WERI-Rb-1 (cell line): Measurements from ENCODE around the gene GMDS.

Experiments used
- DNase-seq: peaks from one replicate; pipeline ENCODE4 v3.0.0-alpha.2; 2020
- H3K27ac ChIP-seq: fragments of 250-450 bp; sonication (Bioruptor Pico); 2 replicates; pipeline ENCODE4 v1.5.1; 2020; ENCODE audit warnings: mild to moderate bottlenecking, moderate library complexity
- H3K27me3 ChIP-seq: fragments of 250-450 bp; sonication (Bioruptor Pico); 2 replicates; pipeline ENCODE4 v1.5.1; 2021; ENCODE audit warnings: mild to moderate bottlenecking, low read depth, moderate library complexity; ENCODE audit not compliant: insufficient read depth, severe bottlenecking
- H3K36me3 ChIP-seq: fragments of 250-450 bp; sonication (Bioruptor Pico); 2 replicates; pipeline ENCODE4 v1.5.1; 2020; ENCODE audit warnings: mild to moderate bottlenecking, moderate library complexity
- H3K4me3 ChIP-seq: 2 replicates; pipeline ENCODE4 v1.5.1; 2011; ENCODE audit warnings: low read depth, mild to moderate bottlenecking, control low read depth, low read length
- H3K9me3 ChIP-seq: fragments of 250-450 bp; sonication (Bioruptor Pico); 2 replicates; pipeline ENCODE4 v1.5.1; 2021; ENCODE audit warnings: mild to moderate bottlenecking, moderate library complexity; ENCODE audit not compliant: severe bottlenecking
- TF ChIP-seq, protein P1 (sequence below): IDR thresholded peaks from 2 replicates; pipeline ENCODE4 v1.5.1; 2011; ENCODE audit warnings: low read depth, mild to moderate bottlenecking, control low read depth, inconsistent platforms, low read length

GMDS gene

DNA sequence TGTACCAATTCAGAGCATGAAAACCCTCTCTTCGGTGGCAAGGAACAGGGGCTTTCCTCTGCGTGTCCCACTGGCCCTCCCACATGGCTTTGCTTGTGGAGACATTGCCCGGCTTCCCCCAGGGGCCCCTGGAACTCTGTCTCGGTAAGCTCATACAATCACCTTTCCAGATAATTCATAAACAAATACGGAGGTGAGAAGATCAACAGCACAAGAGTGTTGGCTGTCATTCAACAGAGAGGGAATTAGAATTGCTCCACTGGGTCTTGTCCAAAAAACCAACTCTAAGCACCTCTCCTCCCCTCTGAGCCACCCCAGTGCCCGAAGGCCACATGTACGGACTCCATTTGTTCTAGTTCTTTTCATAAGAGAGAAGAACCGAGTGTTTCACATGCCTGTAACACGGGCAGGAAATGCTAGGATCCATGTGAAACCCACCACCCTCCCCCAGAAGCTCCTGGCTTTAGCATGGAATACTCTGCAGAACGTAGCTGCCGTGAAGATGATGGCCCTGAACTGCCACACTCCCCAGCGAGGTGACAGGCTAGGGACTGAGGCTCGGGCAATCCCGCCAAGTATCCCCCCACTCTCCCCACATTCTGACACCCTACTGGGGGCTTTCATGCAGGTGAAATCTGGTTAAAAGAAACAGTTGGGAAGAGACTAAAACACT lies 660.3 kb downstream of the GMDS start:
- peaks cover 6% of the 10 kb centered on the region for H3K27me3 ChIP-seq
- no peak overlapping the region for H3K27ac ChIP-seq
- no peaks in the 10 kb centered on the region for H3K9me3 ChIP-seq
- TF ChIP-seq, protein P1, sequence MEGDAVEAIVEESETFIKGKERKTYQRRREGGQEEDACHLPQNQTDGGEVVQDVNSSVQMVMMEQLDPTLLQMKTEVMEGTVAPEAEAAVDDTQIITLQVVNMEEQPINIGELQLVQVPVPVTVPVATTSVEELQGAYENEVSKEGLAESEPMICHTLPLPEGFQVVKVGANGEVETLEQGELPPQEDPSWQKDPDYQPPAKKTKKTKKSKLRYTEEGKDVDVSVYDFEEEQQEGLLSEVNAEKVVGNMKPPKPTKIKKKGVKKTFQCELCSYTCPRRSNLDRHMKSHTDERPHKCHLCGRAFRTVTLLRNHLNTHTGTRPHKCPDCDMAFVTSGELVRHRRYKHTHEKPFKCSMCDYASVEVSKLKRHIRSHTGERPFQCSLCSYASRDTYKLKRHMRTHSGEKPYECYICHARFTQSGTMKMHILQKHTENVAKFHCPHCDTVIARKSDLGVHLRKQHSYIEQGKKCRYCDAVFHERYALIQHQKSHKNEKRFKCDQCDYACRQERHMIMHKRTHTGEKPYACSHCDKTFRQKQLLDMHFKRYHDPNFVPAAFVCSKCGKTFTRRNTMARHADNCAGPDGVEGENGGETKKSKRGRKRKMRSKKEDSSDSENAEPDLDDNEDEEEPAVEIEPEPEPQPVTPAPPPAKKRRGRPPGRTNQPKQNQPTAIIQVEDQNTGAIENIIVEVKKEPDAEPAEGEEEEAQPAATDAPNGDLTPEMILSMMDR, result no peak
- no peak for DNase-seq
- no peak overlapping the region for H3K4me3 ChIP-seq
- no peaks in the 10 kb centered on the region for H3K36me3 ChIP-seq

DNA sequence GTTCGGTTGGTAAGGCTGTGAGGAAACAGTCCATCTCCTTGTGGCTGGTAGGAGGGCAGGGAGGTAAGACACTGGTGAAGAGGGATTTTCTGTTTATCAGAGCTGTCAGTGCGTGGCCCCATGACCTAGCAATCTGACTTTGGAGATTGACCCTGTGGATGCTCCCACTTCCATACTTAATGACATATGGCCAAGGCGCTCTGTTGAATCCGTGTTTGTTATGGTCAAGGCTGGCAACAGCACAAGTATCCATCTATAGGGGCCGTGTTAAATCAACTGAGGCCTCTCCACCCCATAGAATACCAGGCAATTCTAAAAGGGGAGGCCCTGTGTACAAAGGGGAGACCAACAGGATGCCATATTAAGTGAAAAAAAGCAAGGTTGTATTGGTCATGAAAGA lies 661.3 kb downstream of the GMDS start:
- Histone ChIP-seq H3K4me3 (no peak overlapping the region), H3K27ac (no peak overlapping the region), H3K36me3 (no peaks in the 10 kb centered on the region), H3K27me3 (peaks cover 6% of the 10 kb centered on the region), H3K9me3 (no peaks in the 10 kb centered on the region)
- TF ChIP-seq, protein P1, result no peak
- no peak for DNase-seq

DNA sequence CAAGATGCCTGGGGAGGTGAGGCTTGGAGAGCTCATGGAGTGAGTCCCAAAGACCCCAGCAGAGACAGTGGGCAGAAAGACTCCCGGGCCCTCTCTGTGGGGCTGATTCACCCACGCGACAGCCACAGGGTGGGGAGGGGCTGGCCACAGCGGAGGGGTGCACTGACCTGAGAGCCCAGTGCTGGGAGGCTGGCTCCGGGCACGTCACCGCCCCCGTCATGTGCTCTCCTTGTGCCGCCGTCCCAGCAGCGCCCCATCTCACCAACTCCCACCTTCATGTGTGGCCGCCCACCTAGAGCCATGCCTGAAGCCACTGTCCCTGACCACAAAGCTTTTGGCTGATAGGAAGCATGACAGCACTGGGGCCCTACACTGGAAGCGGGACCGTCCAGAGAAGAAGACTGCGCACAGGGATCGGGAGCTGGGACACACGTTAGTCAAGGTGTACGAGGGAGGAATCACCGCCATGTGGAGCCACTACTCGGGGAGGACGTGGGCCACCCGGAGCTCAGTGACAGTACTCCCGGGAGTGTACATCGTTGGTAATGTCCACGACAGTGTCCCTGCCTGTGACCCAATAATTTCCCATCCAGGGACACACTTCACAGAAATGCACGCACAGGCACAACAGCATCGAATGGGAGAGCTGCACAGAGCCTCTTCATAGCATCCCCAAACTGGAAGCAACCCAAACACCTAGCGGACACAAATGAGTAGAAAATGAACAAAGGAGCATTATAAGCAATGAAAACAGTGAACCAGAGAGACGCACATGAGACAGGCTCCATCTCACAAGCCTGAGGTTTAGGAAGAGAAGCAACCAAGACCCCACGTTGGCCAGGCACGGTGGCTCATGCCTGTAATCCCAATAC lies 664.0 kb downstream of the GMDS start:
- no peaks in the 10 kb centered on the region for H3K9me3 ChIP-seq
- peaks cover 6% of the 10 kb centered on the region for H3K27me3 ChIP-seq
- no peak overlapping the region for H3K27ac ChIP-seq
- TF ChIP-seq, protein P1, result no peak
- no peak for DNase-seq
- H3K36me3 ChIP-seq, result no peaks in the 10 kb centered on the region
- H3K4me3 ChIP-seq, result no peak overlapping the region

DNA sequence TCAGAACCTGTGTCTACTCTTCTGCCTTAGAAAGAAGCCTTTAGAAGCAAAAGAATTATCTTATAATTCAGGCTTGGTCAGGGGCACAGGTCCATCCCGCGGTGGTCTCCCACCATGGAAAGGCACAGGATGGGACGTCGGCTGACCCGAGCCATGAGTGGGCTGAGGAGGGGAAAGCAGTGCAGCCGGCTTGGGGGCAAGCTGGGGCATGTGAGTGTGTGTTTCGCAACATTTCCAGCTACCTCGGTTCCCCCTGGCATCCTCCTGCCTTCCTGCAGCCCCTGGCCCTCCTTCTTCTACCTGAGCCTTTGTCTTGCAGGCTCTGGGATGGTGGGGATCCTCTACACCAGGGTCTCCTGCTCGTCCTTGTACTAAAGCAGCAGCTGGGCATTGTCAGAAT lies 664.8 kb downstream of the GMDS start:
- Histone ChIP-seq H3K27me3 (peaks cover under 1% of the 10 kb centered on the region), H3K9me3 (no peaks in the 10 kb centered on the region), H3K36me3 (no peaks in the 10 kb centered on the region), H3K4me3 (no peak overlapping the region), H3K27ac (no peak overlapping the region)
- no peak for DNase-seq
- TF ChIP-seq, protein P1, result no peak

DNA sequence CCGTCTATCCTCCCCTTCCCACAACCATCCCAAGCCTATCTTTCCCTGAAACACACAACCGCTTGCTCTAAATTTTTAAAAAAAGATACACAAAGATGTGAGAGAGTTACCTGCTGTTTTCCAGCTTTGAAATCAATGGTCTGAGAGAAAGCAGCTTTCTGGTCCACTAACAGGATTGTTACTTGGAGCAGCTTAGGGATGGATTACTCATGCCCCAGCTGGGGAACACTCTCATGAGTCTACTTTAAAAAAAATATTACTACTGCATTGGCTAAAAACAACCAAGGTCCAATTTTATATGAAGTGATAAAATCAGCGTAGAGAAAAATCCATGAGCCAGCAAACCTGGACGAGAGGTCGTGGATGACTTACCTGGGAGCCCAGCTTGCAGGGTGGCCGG lies 665.3 kb downstream of the GMDS start:
- H3K4me3 ChIP-seq, result no peak overlapping the region
- no peaks in the 10 kb centered on the region for H3K36me3 ChIP-seq
- no peak for DNase-seq
- H3K27me3 ChIP-seq, result no peaks in the 10 kb centered on the region
- TF ChIP-seq, protein P1, result no peak
- no peak overlapping the region for H3K27ac ChIP-seq
- no peaks in the 10 kb centered on the region for H3K9me3 ChIP-seq
